Measurements from ENCODE around the gene CORO1C.

CORO1C gene

GRCh38 chr12:108600702-108601007 is 130.7 kb downstream of the CORO1C start:
- H3K4me1 Mint-ChIP-seq = peaks cover 8 to 17% of the 10 kb centered on the region in 2 donors
- H3K27ac Mint-ChIP-seq = no peak overlapping the region
- H3K36me3 Mint-ChIP-seq = no peaks in the 10 kb centered on the region
- H3K4me3 Mint-ChIP-seq = no peak overlapping the region
- no peak for ATAC-seq (replicated peaks)
- H3K9me3 Mint-ChIP-seq = peaks cover 0 to 3% of the 10 kb centered on the region in 2 donors
- peaks cover 8 to 10% of the 10 kb centered on the region in 2 donors for H3K27me3 Mint-ChIP-seq
- no peak for DNase-seq

GRCh38 chr12:108599948-108600701 is 131.2 kb downstream of the CORO1C start:
- Mint-ChIP-seq H3K36me3 (no peaks in the 10 kb centered on the region), H3K4me3 (no peak overlapping the region), H3K27ac (no peak overlapping the region), H3K9me3 (no peaks in the 10 kb centered on the region), H3K4me1 (peaks cover 4 to 12% of the 10 kb centered on the region in 2 donors), H3K27me3 (peaks cover 3 to 5% of the 10 kb centered on the region in 2 donors)
- no peak for ATAC-seq (replicated peaks)
- no peak for DNase-seq

GRCh38 chr12:108599541-108599940 is 131.8 kb downstream of the CORO1C start:
- no peak overlapping the region for H3K27ac Mint-ChIP-seq
- no peak for DNase-seq
- no peak for ATAC-seq (replicated peaks)
- no peak overlapping the region for H3K4me3 Mint-ChIP-seq
- H3K27me3 Mint-ChIP-seq = peaks cover 0 to 3% of the 10 kb centered on the region in 2 donors
- H3K36me3 Mint-ChIP-seq = no peaks in the 10 kb centered on the region
- H3K9me3 Mint-ChIP-seq = no peaks in the 10 kb centered on the region
- peaks cover 4 to 9% of the 10 kb centered on the region in 2 donors for H3K4me1 Mint-ChIP-seq

- DNase-seq (no peak), ATAC-seq (replicated peaks) (no peak)
- no peak overlapping the region for H3K27ac Mint-ChIP-seq
- no peaks in the 10 kb centered on the region for H3K36me3 Mint-ChIP-seq
- H3K4me3 Mint-ChIP-seq = no peak overlapping the region
- no peaks in the 10 kb centered on the region for H3K9me3 Mint-ChIP-seq
- H3K27me3 Mint-ChIP-seq = peaks cover 0 to 3% of the 10 kb centered on the region in 2 donors
- peaks cover 4 to 9% of the 10 kb centered on the region in 2 donors for H3K4me1 Mint-ChIP-seq
These were observed 132.6 kb downstream of the CORO1C start for GRCh38 chr12:108598553-108599250.

- DNase-seq (no peak), ATAC-seq (replicated peaks) (peak; percentile 38 to 59)
- H3K4me3 Mint-ChIP-seq = no peak within 1 kb of the TSS
- H3K27me3 Mint-ChIP-seq = peaks cover 0 to 3% of the 10 kb centered on the region in 2 donors
- H3K4me1 Mint-ChIP-seq = peaks cover 4 to 9% of the 10 kb centered on the region in 2 donors
- H3K27ac Mint-ChIP-seq = peak within 1 kb of the TSS; percentile 43
- H3K36me3 Mint-ChIP-seq = no peaks in the 10 kb centered on the region
- no peaks in the 10 kb centered on the region for H3K9me3 Mint-ChIP-seq
These were observed 133.5 kb downstream of the CORO1C start, which contains the start of gene TMEM119 for GRCh38 chr12:108597559-108598471. TSS of gene TMEM119 (minus strand) at chr12:108598084. CDS start at chr12:108592383, 5,701 bp downstream.

- no peaks in the 10 kb centered on the region for H3K36me3 Mint-ChIP-seq
- no peak overlapping the region for H3K27ac Mint-ChIP-seq
- H3K9me3 Mint-ChIP-seq = no peaks in the 10 kb centered on the region
- H3K4me3 Mint-ChIP-seq = no peak overlapping the region
- ATAC-seq (replicated peaks) (no peak), DNase-seq (no peak)
- H3K27me3 Mint-ChIP-seq = peaks cover 0 to 3% of the 10 kb centered on the region in 2 donors
- peaks cover 4 to 9% of the 10 kb centered on the region in 2 donors for H3K4me1 Mint-ChIP-seq
These were observed 134.3 kb downstream of the CORO1C start for GRCh38 chr12:108596854-108597558.

- Mint-ChIP-seq H3K27me3 (peaks cover 0 to 3% of the 10 kb centered on the region in 2 donors), H3K4me3 (no peak overlapping the region), H3K27ac (no peak overlapping the region), H3K4me1 (peaks cover 2 to 9% of the 10 kb centered on the region in 2 donors), H3K9me3 (no peaks in the 10 kb centered on the region), H3K36me3 (no peaks in the 10 kb centered on the region)
- DNase-seq = no peak
- no peak for ATAC-seq (replicated peaks)
These were observed 135.3 kb downstream of the CORO1C start for GRCh38 chr12:108595711-108596647.

Measured in stimulated activated naive B cell treated with anti-CD40 and anti-IgM and Interleukin-4, amounts not matched to agents 10 μg/mL and 1 μg/mL and 100 μg/mL, for 72 hours (primary cell).